H1 (cell line): ENCODE results near the gene GADD45GIP1. TPM values are rescaled to one million over a fixed set of nuclear protein-coding genes. Genes with fewer than 3 reads are reported as not detected.
"Not testable (repeated sequence)": the region's sequence is repeated elsewhere in the genome, so short reads cannot be mapped to it uniquely, and the experiment has no call there.

Experiments
- CTCF ChIA-PET: fragments of 300-600 bp; sonication (Branson Sonifier 250); formaldehyde crosslinking; loops from one replicate; lab custom pipeline; 2021; ENCODE audit not compliant: partially characterized antibody; lab: Charles Lee
- POLR2A ChIA-PET: fragments of 300-600 bp; sonication (Branson Sonifier 250); formaldehyde crosslinking; loops from one replicate; lab custom pipeline; 2021; ENCODE audit warnings: inconsistent platforms; ENCODE audit not compliant: partially characterized antibody; lab: Charles Lee
- DNase-seq, 2 experiments: peaks; one replicate each; pipeline versions ENCODE4 v3.0.0 to v3.0.0-alpha.2; 2010 to 2022; ENCODE audit warnings: low spot score in 2 of 2, low read depth in 1 of 2, mixed read lengths in 1 of 2
- FAIRE-seq: peaks from 2 replicates; lab custom pipeline; 2011; peaks lifted over from hg19 to GRCh38; lab: Jason Lieb, UNC
- H2AFZ ChIP-seq: 2 replicates; pipeline ENCODE4 v1.8.1; 2012; ENCODE audit warnings: low read length, inconsistent platforms
- H2AK5ac ChIP-seq: 2 replicates; pipeline ENCODE4 v1.6.1; 2013; ENCODE audit warnings: low read depth, low read length
- H2BK120ac ChIP-seq: replicated peaks from 2 replicates; pipeline ENCODE3; 2013; ENCODE audit warnings: low read depth, low read length, inconsistent platforms
- H2BK12ac ChIP-seq: 2 replicates; pipeline ENCODE4 v1.6.1; 2013; ENCODE audit warnings: low read depth, low read length
- H2BK15ac ChIP-seq: 2 replicates; pipeline ENCODE4 v1.6.1; 2013; ENCODE audit warnings: low read length
- H2BK20ac ChIP-seq: 2 replicates; pipeline ENCODE4 v1.6.1; 2013; ENCODE audit warnings: low read length
- H2BK5ac ChIP-seq: 2 replicates; pipeline ENCODE4 v1.6.1; 2013; ENCODE audit warnings: low read depth, low read length
- H3K14ac ChIP-seq: 2 replicates; pipeline ENCODE4 v1.6.1; 2013; ENCODE audit warnings: inconsistent platforms; ENCODE audit not compliant: insufficient read length
- H3K18ac ChIP-seq: 2 replicates; pipeline ENCODE4 v1.6.1; 2013; ENCODE audit warnings: low read length; ENCODE audit errors: extremely low read depth
- H3K23ac ChIP-seq: 2 replicates; pipeline ENCODE4 v1.6.1; 2013; ENCODE audit warnings: inconsistent platforms; ENCODE audit not compliant: insufficient read length
- H3K23me2 ChIP-seq: 2 replicates; pipeline ENCODE4 v1.6.1; 2013; ENCODE audit warnings: low read depth, low read length
- H3K27ac ChIP-seq: 2 replicates; pipeline ENCODE4 v1.6.1; 2011; ENCODE audit warnings: low read depth, low read length, inconsistent platforms
- H3K27me3 ChIP-seq, 4 experiments: replicated peaks in 1 of 4; 1 replicate in 1 of 4; 2 replicates in 3 of 4; pipeline versions ENCODE4 v1.6.1 to v1.8.1; 2011 to 2013; ENCODE audit warnings: low read length in 3 of 4, mild to moderate bottlenecking in 3 of 4, inconsistent platforms in 2 of 4, mixed read lengths in 2 of 4, moderate library complexity in 1 of 4; ENCODE audit not compliant: control insufficient read depth in 3 of 4, insufficient read depth in 3 of 4; ENCODE audit errors: extremely low read depth in 1 of 4
- H3K36me3 ChIP-seq, 4 experiments: 2 replicates each; pipeline versions ENCODE4 v1.6.1 to v1.8.1; 2011 to 2013; ENCODE audit warnings: mild to moderate bottlenecking in 4 of 4, low read length in 3 of 4, moderate library complexity in 2 of 4, control low read depth in 1 of 4, inconsistent platforms in 1 of 4; ENCODE audit not compliant: insufficient read depth in 4 of 4, control insufficient read depth in 2 of 4
- H3K4ac ChIP-seq: replicated peaks from 2 replicates; pipeline ENCODE3; 2013; ENCODE audit warnings: low read length, low read depth, mixed read lengths, inconsistent platforms; ENCODE audit not compliant: insufficient read length
- H3K4me1 ChIP-seq, 4 experiments: replicated peaks in 1 of 4; 1 replicate in 1 of 4; 2 replicates in 3 of 4; pipeline versions ENCODE4 v1.6.1 to v1.8.1; 2011 to 2013; ENCODE audit warnings: low read length in 3 of 4, inconsistent platforms in 2 of 4, mixed read lengths in 1 of 4; ENCODE audit not compliant: insufficient read depth in 4 of 4, control insufficient read depth in 3 of 4
- H3K4me2 ChIP-seq, 2 experiments: 2 replicates each; pipeline versions ENCODE4 v1.6.1 to v1.8.1; 2011 to 2013; ENCODE audit warnings: low read depth in 2 of 2, low read length in 2 of 2, control low read depth in 1 of 2, inconsistent platforms in 1 of 2, mild to moderate bottlenecking in 1 of 2; ENCODE audit not compliant: insufficient read depth in 1 of 2
- H3K4me3 ChIP-seq, 4 experiments: fragments of 200-600, 300-600 bp in 1 of 4; sonication (generic), shearing (Covaris generic), sonication (Bioruptor Twin) in 1 of 4; 2 replicates each; pipeline versions ENCODE4 v1.5.1 to v1.8.1; 2011 to 2016; ENCODE audit warnings: low read length in 4 of 4, low read depth in 3 of 4, control low read depth in 2 of 4, inconsistent platforms in 2 of 4, mild to moderate bottlenecking in 2 of 4, mixed read lengths in 1 of 4, moderate library complexity in 1 of 4; ENCODE audit not compliant: insufficient read depth in 2 of 4; ENCODE audit errors: extremely low read depth in 1 of 4
- H3K56ac ChIP-seq: replicated peaks from 2 replicates; pipeline ENCODE3; 2013; ENCODE audit warnings: low read depth, mild to moderate bottlenecking, mixed read lengths, low read length, inconsistent platforms; ENCODE audit not compliant: insufficient read length
- H3K79me1 ChIP-seq: 2 replicates; pipeline ENCODE4 v1.6.1; 2013; ENCODE audit warnings: low read depth, low read length, control low read depth
- H3K79me2 ChIP-seq, 2 experiments: 2 replicates each; pipeline versions ENCODE4 v1.6.1 to v1.8.1; 2012 to 2013; ENCODE audit warnings: low read length in 2 of 2, mild to moderate bottlenecking in 2 of 2, inconsistent platforms in 1 of 2; ENCODE audit not compliant: insufficient read depth in 2 of 2, control insufficient read depth in 1 of 2
- H3K9ac ChIP-seq, 4 experiments: replicated peaks in 1 of 4; 1 replicate in 1 of 4; 2 replicates in 3 of 4; pipeline versions ENCODE4 v1.6.1 to v1.8.1; 2011 to 2013; ENCODE audit warnings: low read depth in 3 of 4, low read length in 3 of 4, control low read depth in 2 of 4, mild to moderate bottlenecking in 2 of 4, moderate library complexity in 2 of 4, inconsistent platforms in 1 of 4; ENCODE audit errors: extremely low read depth in 1 of 4
- H3K9me3 ChIP-seq, 2 experiments: 2 replicates each; pipeline versions ENCODE4 v1.6.1 to v1.8.1; 2012 to 2013; ENCODE audit warnings: mild to moderate bottlenecking in 2 of 2, moderate library complexity in 2 of 2, control low read depth in 1 of 2, inconsistent platforms in 1 of 2, low read depth in 1 of 2, low read length in 1 of 2, mixed read lengths in 1 of 2; ENCODE audit not compliant: insufficient read depth in 2 of 2
- H4K20me1 ChIP-seq, 2 experiments: replicated peaks in 1 of 2; 2 replicates each; pipeline versions ENCODE3 to v1.8.1; 2011 to 2013; ENCODE audit warnings: inconsistent platforms in 2 of 2, low read length in 2 of 2, mild to moderate bottlenecking in 1 of 2; ENCODE audit not compliant: insufficient read depth in 2 of 2, control insufficient read depth in 1 of 2
- H4K5ac ChIP-seq: 2 replicates; pipeline ENCODE4 v1.6.1; 2013; ENCODE audit warnings: low read length, low read depth, mixed read lengths, inconsistent platforms; ENCODE audit not compliant: insufficient read length
- H4K8ac ChIP-seq: 2 replicates; pipeline ENCODE4 v1.8.0; 2013; ENCODE audit warnings: mild to moderate bottlenecking, moderate library complexity, low read length, inconsistent platforms; ENCODE audit not compliant: insufficient read depth; ENCODE audit errors: extremely low read depth
- H4K91ac ChIP-seq: replicated peaks from 2 replicates; pipeline ENCODE3; 2013; ENCODE audit warnings: low read length, mixed read lengths, inconsistent platforms; ENCODE audit not compliant: insufficient read length
- BCL11A ChIP-seq, 2 experiments: IDR thresholded peaks; one replicate each; pipeline ENCODE4 v1.6.1; 2011; ENCODE audit warnings: low read depth in 2 of 2, low read length in 2 of 2, mild to moderate bottlenecking in 2 of 2
- SIRT6 ChIP-seq: IDR thresholded peaks from one replicate; pipeline ENCODE4 v1.7.1; 2012; ENCODE audit warnings: low read length, inconsistent platforms
- TAF1 ChIP-seq: IDR thresholded peaks from 2 replicates; pipeline ENCODE4 v1.6.1; 2011; ENCODE audit warnings: mild to moderate bottlenecking, low read depth, low read length
- TBP ChIP-seq: IDR thresholded peaks from 2 replicates; pipeline ENCODE4 v1.6.1; 2011; ENCODE audit warnings: low read depth, low read length, improper control_type of control experiment
- WGBS, 2 experiments: shearing (Covaris generic) in 1 of 2; methylation state at CpG; one replicate each; pipeline versions ENCODE4 v1.1.6 to v1.1.7; 2013 to 2015; ENCODE audit warnings: low lambda C conversion rate in 2 of 2, mixed read lengths in 2 of 2, inconsistent platforms in 1 of 2, low coverage in 1 of 2, missing lambda C conversion rate in 1 of 2; ENCODE audit not compliant: insufficient replicate concordance in 2 of 2, insufficient coverage in 1 of 2, insufficient read length in 1 of 2; ENCODE audit errors: extremely low coverage in 1 of 2, missing lambda C conversion rate in 1 of 2; 5-methylcytosine and 5-hydroxymethylcytosine counted together
- polyA plus RNA-seq, 7 experiments: library from polyadenylated mRNA; depleted of rRNA in 3 of 7; stranded (reverse) in 5 of 7; unstranded in 2 of 7; fragments of >200 nt in 5 of 7; fragments of 200-250 nt in 2 of 7; gene quantifications; 1 replicate in 5 of 7; 2 replicates in 1 of 7; 4 replicates in 1 of 7; pipeline versions ENCODE4 v1.2.1 to v1.2.3, GENCODE V29; 2011 to 2013; ENCODE audit warnings: missing spikeins in 2 of 7, mixed read lengths in 2 of 7
- total RNA-seq: library from RNA; stranded (reverse); fragmentation: NEBNext Ultra II Directional; extraction: Animal tissue kit (Norgen Biotek cat#: 25700); gene quantifications from 2 replicates; pipeline ENCODE4 v1.2.1, GENCODE V29; 2021

GADD45GIP1 gene
- total and polyA plus RNA-seq, 2 of the 8 experiments (the other 6 are each of a cell fraction or from before 2014, with no cell fraction given): 42.2 to 42.6 TPM

- TF ChIP-seq TAF1 (no peak), BCL11A (IDR thresholded peaks at IDR 0.05; ENCODE audit: low read depth in 2 of 2, low read length in 2 of 2) (no peak), SIRT6 (no peak), TBP (no peak)
Measured at GRCh38 chr19:12955996-12956395, 1.0 kb downstream of the GADD45GIP1 start (continued).

- ChIA-PET CTCF (interaction anchor here (6.7 kb wide), 1 partner anchor 11 kb away, joined by 62 read pairs; no protein-coding TSS in a partner anchor), POLR2A (interaction anchor here (1.1 to 8.1 kb wide), 16 partner anchors 7 to 148 kb away, joined by 3 to 71 read pairs (median 4); partner anchors contain the start of genes CALR, KLF1, RAD23A and SYCE2)
- not testable (repeated sequence) for H2AK5ac ChIP-seq, DNase-seq, H3K14ac ChIP-seq, H4K20me1 ChIP-seq, FAIRE-seq, H2BK120ac ChIP-seq, H4K5ac ChIP-seq, H3K4me1 ChIP-seq, H4K8ac ChIP-seq, H2BK12ac ChIP-seq, H3K79me1 ChIP-seq, H2BK15ac ChIP-seq, H3K27me3 ChIP-seq, H3K56ac ChIP-seq, H3K9me3 ChIP-seq, H3K23ac ChIP-seq, H4K91ac ChIP-seq, H2BK20ac ChIP-seq, H3K27ac ChIP-seq, H3K18ac ChIP-seq, H2AFZ ChIP-seq, H2BK5ac ChIP-seq, H3K23me2 ChIP-seq, H3K4ac ChIP-seq
- Histone ChIP-seq H3K79me2 (peaks cover 4 to 27% of the 10 kb centered on the region in 2 experiments; a peak in 3 of 4 replicates), H3K9ac (peak overlapping the region in 1 of 4 experiments; percentile 58; a peak in 1 of 7 replicates), H3K4me3 (peak overlapping the region; percentile 82 to 91 (median 88); a peak in 5 of 8 replicates), H3K4me2 (peak overlapping the region; percentile 67 to 81), H3K36me3 (peaks cover 3 to 36% (median 5%) of the 10 kb centered on the region in 4 experiments; a peak in 5 of 8 replicates)
- WGBS, 2 experiments: 96% methylated on average over 9 of the region's 9 CpGs; no CpG with 5 or more reads in 1 of the 2 experiments
Measured at GRCh38 chr19:12955575-12955974, 1.4 kb downstream of the GADD45GIP1 start.
